HCT116 (cell line): Measurements from ENCODE around the gene CA6. TPM values are rescaled to one million over a fixed set of nuclear protein-coding genes. Genes with fewer than 3 reads are reported as not detected.
A peak's percentile ranks its signal among the peaks of the same experiment; 100 is the strongest.

ENCODE experiments used
- ATAC-seq: fragments of 200-7000 bp; cut with Tn5 transposase; 2 replicates; pipeline ENCODE4 v1.9.1; 2020; ENCODE audit warnings: mild to moderate bottlenecking, moderate library complexity
- BruUV-seq: library from RNA; stranded (reverse); fragments of 400-500 nt; replicated peaks from 2 replicates; lab custom pipeline; 2021; lab: Mats Ljungman, UMichigan
- CTCF ChIA-PET: fragments of 300-600 bp; sonication (Branson Sonifier 250); formaldehyde crosslinking; loops from one replicate; lab custom pipeline; 2021; ENCODE audit warnings: antibody characterized with exemption; lab: Charles Lee
- POLR2A ChIA-PET: fragments of 300-600, 350-600 bp; sonication (Branson Sonifier 250); formaldehyde crosslinking; loops from one replicate; lab custom pipeline; 2021; ENCODE audit warnings: antibody characterized with exemption; lab: Charles Lee
- RAD21 ChIA-PET, 2 experiments: fragments of 300-600 bp; sonication (Branson Sonifier 250); formaldehyde crosslinking; loops; one replicate each; lab custom pipeline; 2023; ENCODE audit warnings: low total read pairs in 2 of 2; ENCODE audit not compliant: uncharacterized antibody in 2 of 2, unreplicated experiment in 2 of 2, low non-redundant PET in 1 of 2; lab: Charles Lee
- DNase-seq: peaks from one replicate; pipeline ENCODE4 v3.0.0-alpha.2; 2010; ENCODE audit warnings: low read depth, low spot score
- H2AFZ ChIP-seq: fragments of 200-600 bp; shearing (Covaris generic), sonication (generic); 2 replicates; pipeline ENCODE4 v1.6.1; 2017; ENCODE audit warnings: low read depth, mixed run types, mixed read lengths, antibody characterized with exemption, low read length; ENCODE audit not compliant: poor library complexity, severe bottlenecking
- H3K27ac ChIP-seq: 2 replicates; pipeline ENCODE4 v1.5.1; 2012; ENCODE audit warnings: low read depth, low read length
- H3K27me3 ChIP-seq: fragments of 200-600 bp; sonication (generic); 2 replicates; pipeline ENCODE4 v1.6.1; 2016; ENCODE audit warnings: mixed run types, low read length, mixed read lengths; ENCODE audit not compliant: insufficient read depth
- H3K36me3 ChIP-seq, 2 experiments: fragments of 200-500 bp in 1 of 2; fragments of 200-600 bp in 1 of 2; sonication (Bioruptor generic) in 1 of 2; sonication (generic) in 1 of 2; 2 replicates each; pipeline versions ENCODE4 v1.5.1 to v1.6.1; 2014 to 2016; ENCODE audit warnings: low read length in 2 of 2, inconsistent platforms in 1 of 2, mixed read lengths in 1 of 2, mixed run types in 1 of 2; ENCODE audit not compliant: insufficient read depth in 2 of 2, control insufficient read depth in 1 of 2
- H3K4me1 ChIP-seq, 2 experiments: fragments of 200-600 bp in 1 of 2; sonication (generic) in 1 of 2; 2 replicates each; pipeline versions ENCODE4 v1.5.1 to v1.6.1; 2012 to 2017; ENCODE audit warnings: low read length in 2 of 2, inconsistent platforms in 1 of 2, mild to moderate bottlenecking in 1 of 2, mixed read lengths in 1 of 2, mixed run types in 1 of 2, moderate library complexity in 1 of 2; ENCODE audit not compliant: insufficient read depth in 2 of 2, control insufficient read depth in 1 of 2
- H3K4me2 ChIP-seq: fragments of 200-600 bp; sonication (generic); 2 replicates; pipeline ENCODE4 v1.6.1; 2017; ENCODE audit warnings: mixed run types, low read length, mixed read lengths
- H3K4me3 ChIP-seq, 2 experiments: fragments of 200-600 bp in 1 of 2; sonication (generic) in 1 of 2; replicated peaks in 1 of 2; 2 replicates each; pipeline ENCODE4 v1.5.1; 2011 to 2016; ENCODE audit warnings: low read length in 2 of 2, control low read depth in 1 of 2, low read depth in 1 of 2, mild to moderate bottlenecking in 1 of 2, mixed read lengths in 1 of 2, mixed run types in 1 of 2
- H3K79me2 ChIP-seq: fragments of 200-600 bp; sonication (generic); 2 replicates; pipeline ENCODE4 v1.6.1; 2017; ENCODE audit warnings: mild to moderate bottlenecking, mixed run types, low read length, moderate library complexity, mixed read lengths; ENCODE audit not compliant: insufficient read depth
- H3K9ac ChIP-seq: fragments of 200-600 bp; sonication (generic); 2 replicates; pipeline ENCODE4 v1.6.1; 2016; ENCODE audit warnings: low read length, mixed read lengths
- H3K9me2 ChIP-seq: fragments of 200-600 bp; sonication (generic), shearing (Covaris generic); 2 replicates; pipeline ENCODE4 v1.6.1; 2017; ENCODE audit warnings: mixed run types, mild to moderate bottlenecking, moderate library complexity; ENCODE audit not compliant: insufficient read depth
- H3K9me3 ChIP-seq, 2 experiments: fragments of 200-500 bp in 1 of 2; fragments of 200-600 bp in 1 of 2; sonication (Bioruptor generic) in 1 of 2; sonication (generic) in 1 of 2; 2 replicates each; pipeline ENCODE4 v1.6.1; 2014 to 2017; ENCODE audit warnings: low read length in 2 of 2, mixed read lengths in 2 of 2, inconsistent platforms in 1 of 2, low read depth in 1 of 2, mild to moderate bottlenecking in 1 of 2, mixed run types in 1 of 2, moderate library complexity in 1 of 2; ENCODE audit not compliant: control insufficient read depth in 1 of 2, insufficient read depth in 1 of 2
- H4K20me1 ChIP-seq: fragments of 200-600 bp; sonication (generic), shearing (Covaris generic); 2 replicates; pipeline ENCODE4 v1.6.1; 2017; ENCODE audit warnings: mixed run types, mild to moderate bottlenecking, moderate library complexity; ENCODE audit not compliant: insufficient read depth
- ATF3 ChIP-seq: IDR thresholded peaks from 2 replicates; pipeline ENCODE4 v1.6.1; 2012
- CBX3 ChIP-seq: IDR thresholded peaks from 2 replicates; pipeline ENCODE4 v1.6.1; 2012; ENCODE audit warnings: low read depth
- CEBPB ChIP-seq: IDR thresholded peaks from 2 replicates; pipeline ENCODE4 v1.6.1; 2012; ENCODE audit warnings: low read depth
- EGR1 ChIP-seq: IDR thresholded peaks from 2 replicates; pipeline ENCODE4 v1.6.1; 2012; ENCODE audit warnings: low read depth
- JUND ChIP-seq: IDR thresholded peaks from 2 replicates; pipeline ENCODE4 v1.6.1; 2012
- MAX ChIP-seq: IDR thresholded peaks from 2 replicates; pipeline ENCODE4 v1.6.1; 2012
- POLR2AphosphoS5 ChIP-seq: IDR thresholded peaks from 2 replicates; pipeline ENCODE4 v1.6.1; 2011; ENCODE audit warnings: mild to moderate bottlenecking, low read depth, low read length, moderate library complexity
- SP1 ChIP-seq: IDR thresholded peaks from 2 replicates; pipeline ENCODE4 v1.6.1; 2012; ENCODE audit warnings: low read depth
- SRF ChIP-seq: IDR thresholded peaks from 2 replicates; pipeline ENCODE4 v1.6.1; 2012; ENCODE audit warnings: low read depth
- TCF7L2 ChIP-seq: IDR thresholded peaks from 2 replicates; pipeline ENCODE4 v1.7.0; 2011; ENCODE audit warnings: borderline replicate concordance, inconsistent platforms; ENCODE audit not compliant: insufficient read depth, insufficient read length; ENCODE audit errors: extremely low read depth
- ZNF274 ChIP-seq: fragments of 200-500 bp; sonication (Bioruptor generic); IDR thresholded peaks from 2 replicates; pipeline ENCODE4 v1.6.1; 2014; ENCODE audit warnings: mild to moderate bottlenecking, low read depth, low read length, inconsistent platforms
- intact Hi-C: fragments of 100-400 bp; cut with micrococcal nuclease; formaldehyde crosslinking; loops from 2 replicates; pipeline ENCODE4 v1.10.0; 2022
- total RNA-seq: library from RNA; stranded (reverse); gene quantifications from one replicate; pipeline ENCODE4 v1.2.1, GENCODE V29; 2021; ENCODE audit not compliant: unreplicated experiment
- TF ChIP-seq, protein P1 (sequence below), 3 experiments: fragments of 200-600 bp in 1 of 3; sonication (generic) in 1 of 3; IDR thresholded peaks in 2 of 3; conservative IDR thresholded peaks in 1 of 3; 2 replicates each; pipeline ENCODE4 v1.5.1; 2012 to 2017; ENCODE audit warnings: low read depth in 2 of 3, low read length in 2 of 3, antibody characterized with exemption in 1 of 3, borderline replicate concordance in 1 of 3, control low read depth in 1 of 3, mild to moderate bottlenecking in 1 of 3, mixed read lengths in 1 of 3, mixed run types in 1 of 3, moderate library complexity in 1 of 3; ENCODE audit not compliant: insufficient read depth in 1 of 3

The CA6 gene
- total RNA-seq, 1 experiment from 2014 or later = not detected

DNA sequence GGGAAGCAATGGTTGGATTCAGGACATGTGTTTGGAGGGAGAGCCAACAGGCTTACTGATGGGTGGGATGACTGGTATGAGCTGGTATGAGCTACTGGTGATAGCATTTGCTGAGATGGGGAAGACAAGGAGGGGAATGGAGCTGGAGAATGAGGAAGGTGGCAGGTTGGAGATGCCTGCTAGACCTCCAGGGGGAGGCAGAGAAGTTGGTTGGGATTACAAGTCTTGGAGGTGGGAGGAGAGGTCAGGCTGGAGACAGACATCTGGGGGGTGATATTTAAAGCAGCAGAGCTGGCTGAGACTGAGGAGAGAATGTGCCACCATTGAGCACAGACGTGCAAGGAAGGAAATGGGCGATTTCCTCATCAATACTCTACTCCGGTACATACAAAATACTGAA is 35.3 kb upstream of the CA6 start:
- peak; percentile 44; the same call in 1 of the 2 replicates for ATAC-seq

DNA sequence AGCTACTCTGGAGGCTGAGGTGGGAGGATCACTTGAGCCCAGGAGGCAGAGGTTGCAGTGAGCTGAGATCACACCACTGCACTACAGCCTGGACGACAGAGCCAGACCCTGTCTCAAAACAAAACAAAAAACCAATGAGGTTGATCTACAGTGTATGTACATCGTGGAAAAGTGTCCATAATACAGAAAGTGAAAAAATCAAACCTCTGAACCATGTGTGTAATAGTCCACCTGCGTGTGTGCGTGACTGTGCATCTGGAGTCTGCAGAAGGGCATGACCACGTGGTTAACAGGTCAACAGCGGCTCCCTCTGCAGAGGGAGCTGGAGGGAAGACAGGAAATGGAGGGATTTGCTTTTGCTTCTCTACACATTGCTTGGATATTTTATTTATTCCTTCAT is 34.8 kb upstream of the CA6 start:
- no peaks in the 10 kb centered on the region for H4K20me1 ChIP-seq
- H3K9ac ChIP-seq = no peak overlapping the region
- no peak overlapping the region for H3K4me3 ChIP-seq
- H3K36me3 ChIP-seq = no peaks in the 10 kb centered on the region
- DNase-seq = no peak
- POLR2A ChIA-PET = interaction anchor here (0.8 kb wide), 1 partner anchor 32 kb away, joined by 3 read pairs; the partner anchor contains the start of gene ENO1
- no peak overlapping the region for H3K4me2 ChIP-seq
- intact Hi-C loops = no loop called here
- CTCF ChIA-PET = interaction anchor here (1.1 kb wide), 1 partner anchor 94 kb away, joined by 4 read pairs; no protein-coding TSS in a partner anchor
- no peaks in the 10 kb centered on the region for H3K79me2 ChIP-seq
- H3K9me2 ChIP-seq = no peaks in the 10 kb centered on the region
- no peak overlapping the region for H2AFZ ChIP-seq
- no peak for ATAC-seq
- no peaks in the 10 kb centered on the region for H3K9me3 ChIP-seq
- H3K4me1 ChIP-seq = peaks cover 1 to 2% of the 10 kb centered on the region in 2 experiments
- no TSS peak for BruUV-seq
- TF ChIP-seq MAX (no peak), CBX3 (no peak), SP1 (no peak), POLR2AphosphoS5 (no peak), ZNF274 (no peak), JUND (no peak), ATF3 (no peak), CEBPB (no peak), TCF7L2 (no peak), EGR1 (no peak), SRF (no peak)
- TF ChIP-seq, all 23 proteins: peak for 0
- RAD21 ChIA-PET = no interaction called here
- no peak overlapping the region for H3K27ac ChIP-seq
- H3K27me3 ChIP-seq = no peaks in the 10 kb centered on the region; the same call in 1 of the 2 replicates

More for the DNA sequence above, 35.3 kb upstream of the CA6 start:
- Histone ChIP-seq H3K79me2 (no peaks in the 10 kb centered on the region), H3K27ac (no peak overlapping the region), H3K9me2 (no peaks in the 10 kb centered on the region), H3K9ac (no peak overlapping the region), H4K20me1 (no peaks in the 10 kb centered on the region), H3K27me3 (no peaks in the 10 kb centered on the region; the same call in 1 of the 2 replicates), H3K4me2 (no peak overlapping the region), H3K36me3 (no peaks in the 10 kb centered on the region), H3K4me1 (peaks cover 6 to 8% of the 10 kb centered on the region in 2 experiments), H3K4me3 (no peak overlapping the region), H2AFZ (no peak overlapping the region), H3K9me3 (no peaks in the 10 kb centered on the region)
- ChIA-PET POLR2A (no interaction called here), RAD21 (no interaction called here), CTCF (interaction anchor here (1.1 kb wide), 1 partner anchor 95 kb away, joined by 4 read pairs; no protein-coding TSS in a partner anchor)
- DNase-seq = no peak
- intact Hi-C loops = no loop called here
- BruUV-seq = no TSS peak
- no peak for TF ChIP-seq TCF7L2
- TF ChIP-seq, protein P1, sequence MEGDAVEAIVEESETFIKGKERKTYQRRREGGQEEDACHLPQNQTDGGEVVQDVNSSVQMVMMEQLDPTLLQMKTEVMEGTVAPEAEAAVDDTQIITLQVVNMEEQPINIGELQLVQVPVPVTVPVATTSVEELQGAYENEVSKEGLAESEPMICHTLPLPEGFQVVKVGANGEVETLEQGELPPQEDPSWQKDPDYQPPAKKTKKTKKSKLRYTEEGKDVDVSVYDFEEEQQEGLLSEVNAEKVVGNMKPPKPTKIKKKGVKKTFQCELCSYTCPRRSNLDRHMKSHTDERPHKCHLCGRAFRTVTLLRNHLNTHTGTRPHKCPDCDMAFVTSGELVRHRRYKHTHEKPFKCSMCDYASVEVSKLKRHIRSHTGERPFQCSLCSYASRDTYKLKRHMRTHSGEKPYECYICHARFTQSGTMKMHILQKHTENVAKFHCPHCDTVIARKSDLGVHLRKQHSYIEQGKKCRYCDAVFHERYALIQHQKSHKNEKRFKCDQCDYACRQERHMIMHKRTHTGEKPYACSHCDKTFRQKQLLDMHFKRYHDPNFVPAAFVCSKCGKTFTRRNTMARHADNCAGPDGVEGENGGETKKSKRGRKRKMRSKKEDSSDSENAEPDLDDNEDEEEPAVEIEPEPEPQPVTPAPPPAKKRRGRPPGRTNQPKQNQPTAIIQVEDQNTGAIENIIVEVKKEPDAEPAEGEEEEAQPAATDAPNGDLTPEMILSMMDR (IDR thresholded peaks at IDR 0.05 in 2 of 3, conservative IDR thresholded peaks at IDR 0.05 in 1 of 3; ENCODE audit: borderline replicate concordance in 1 of 3, insufficient read depth in 1 of 3, low read depth in 2 of 3, low read length in 2 of 3) = peak in 2 of 3 experiments; percentile 5 to 12; a peak in 1 of 6 replicates
